Kidney epithelial cell (primary cell): ENCODE data around the gene TBXAS1. TPM values are rescaled to one million over a fixed set of nuclear protein-coding genes. Genes with fewer than 3 reads are reported as not detected.

ENCODE experiments used
- DNase-seq: peaks from one replicate; pipeline ENCODE4 v3.0.0-alpha.2; 2010; ENCODE audit warnings: low read depth
- H3K27me3 ChIP-seq: 2 replicates; pipeline ENCODE4 v1.6.0; 2011; ENCODE audit warnings: low read length; ENCODE audit not compliant: control insufficient read depth, insufficient read depth
- H3K36me3 ChIP-seq: 2 replicates; pipeline ENCODE4 v1.5.1; 2011; ENCODE audit warnings: low read length; ENCODE audit not compliant: control insufficient read depth, insufficient read depth
- H3K4me3 ChIP-seq: 2 replicates; pipeline ENCODE4 v1.5.1; 2011; ENCODE audit warnings: low read depth, mild to moderate bottlenecking, control low read depth, low read length
- total RNA-seq: library from RNA; depleted of rRNA; stranded (reverse); fragments of >200 nt; gene quantifications from 2 replicates; pipeline ENCODE4 v1.2.3, GENCODE V29; 2015
- TF ChIP-seq, protein P1 (sequence below): IDR thresholded peaks from 2 replicates; pipeline ENCODE4 v1.5.1; 2011; ENCODE audit warnings: mild to moderate bottlenecking, moderate library complexity, low read length, control low read depth, inconsistent platforms; ENCODE audit not compliant: insufficient read depth, poor library complexity, severe bottlenecking

TBXAS1 gene
- total RNA-seq, 1 donor from 2014 or later: 7.8 TPM

DNA sequence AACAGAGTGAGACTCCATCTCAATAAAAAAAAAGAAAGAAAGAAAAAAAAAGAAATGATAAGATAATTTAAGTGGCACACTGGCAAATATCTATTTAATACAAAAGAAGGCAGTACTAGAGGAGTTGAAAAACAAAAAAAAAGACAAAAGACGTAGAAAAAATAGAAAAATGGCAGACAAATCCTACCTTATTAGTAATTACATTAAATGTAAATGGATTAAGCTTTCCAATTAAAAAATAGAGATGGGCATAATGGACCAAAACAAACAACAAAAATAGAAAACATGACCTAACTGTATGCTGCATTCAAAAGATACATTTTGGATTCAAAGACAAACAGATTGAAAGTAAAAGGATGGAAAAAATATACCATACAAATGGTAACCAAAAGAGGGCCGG is 239.0 kb downstream of the TBXAS1 start:
- TF ChIP-seq, protein P1, sequence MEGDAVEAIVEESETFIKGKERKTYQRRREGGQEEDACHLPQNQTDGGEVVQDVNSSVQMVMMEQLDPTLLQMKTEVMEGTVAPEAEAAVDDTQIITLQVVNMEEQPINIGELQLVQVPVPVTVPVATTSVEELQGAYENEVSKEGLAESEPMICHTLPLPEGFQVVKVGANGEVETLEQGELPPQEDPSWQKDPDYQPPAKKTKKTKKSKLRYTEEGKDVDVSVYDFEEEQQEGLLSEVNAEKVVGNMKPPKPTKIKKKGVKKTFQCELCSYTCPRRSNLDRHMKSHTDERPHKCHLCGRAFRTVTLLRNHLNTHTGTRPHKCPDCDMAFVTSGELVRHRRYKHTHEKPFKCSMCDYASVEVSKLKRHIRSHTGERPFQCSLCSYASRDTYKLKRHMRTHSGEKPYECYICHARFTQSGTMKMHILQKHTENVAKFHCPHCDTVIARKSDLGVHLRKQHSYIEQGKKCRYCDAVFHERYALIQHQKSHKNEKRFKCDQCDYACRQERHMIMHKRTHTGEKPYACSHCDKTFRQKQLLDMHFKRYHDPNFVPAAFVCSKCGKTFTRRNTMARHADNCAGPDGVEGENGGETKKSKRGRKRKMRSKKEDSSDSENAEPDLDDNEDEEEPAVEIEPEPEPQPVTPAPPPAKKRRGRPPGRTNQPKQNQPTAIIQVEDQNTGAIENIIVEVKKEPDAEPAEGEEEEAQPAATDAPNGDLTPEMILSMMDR: no peak
- no peaks in the 10 kb centered on the region for H3K27me3 ChIP-seq
- no peak overlapping the region for H3K4me3 ChIP-seq
- no peaks in the 10 kb centered on the region for H3K36me3 ChIP-seq
- DNase-seq: no peak

DNA sequence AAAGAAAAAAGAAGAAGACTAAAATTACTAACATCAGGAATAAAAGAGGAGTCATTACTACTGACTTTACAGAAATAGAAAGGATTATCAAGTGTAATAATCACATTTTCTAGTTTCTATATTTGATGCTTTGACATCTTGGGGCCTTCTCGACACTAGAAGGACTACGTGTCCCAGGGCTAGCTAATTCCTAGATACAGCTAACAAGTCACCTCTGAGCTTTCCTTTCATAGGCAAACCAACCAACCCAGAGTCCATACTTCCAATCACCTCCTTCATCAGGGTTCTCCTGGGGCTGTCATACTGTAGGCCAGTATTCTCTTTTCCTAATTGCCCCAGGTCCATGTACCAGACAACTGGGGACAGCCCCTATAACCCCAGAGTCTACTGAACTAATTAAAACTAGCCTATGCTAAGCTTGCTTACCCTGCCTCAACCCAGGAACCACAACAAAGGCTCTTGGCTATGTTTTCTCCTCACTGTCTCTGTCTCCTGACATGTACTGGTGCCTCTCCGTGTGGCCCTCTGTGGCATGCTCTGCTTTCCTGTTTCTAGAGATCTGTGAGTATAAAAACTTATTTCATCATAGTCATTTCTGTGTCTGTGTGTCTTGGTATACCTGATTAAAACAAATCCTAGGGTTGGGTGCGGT is 240.4 kb downstream of the TBXAS1 start:
- H3K36me3 ChIP-seq: no peaks in the 10 kb centered on the region
- TF ChIP-seq, protein P1: no peak
- no peak overlapping the region for H3K4me3 ChIP-seq
- no peaks in the 10 kb centered on the region for H3K27me3 ChIP-seq
- no peak for DNase-seq

Other genes with a start within 250 kb of the TBXAS1 start
- 44.0 and 50.5 TPM in 2 replicates for gene HIPK2, start 51.3 kb upstream of the TBXAS1 start, total RNA-seq
- gene PARP12, start 233.7 kb downstream of the TBXAS1 start, total RNA-seq: 43.1 and 52.1 TPM in 2 replicates